Suppressor macrophage treated with lipopolysaccharide for 4 hours (primary cell): ENCODE results near the gene DARS2.
"Not testable (repeated sequence)": the region's sequence is repeated elsewhere in the genome, so short reads cannot be mapped to it uniquely, and the experiment has no call there.

Experiments
- DNase-seq: peaks from one replicate; pipeline ENCODE4 v3.0.0-alpha.2; 2020

DARS2 gene

GRCh38 chr1:173862769-173863223, 38.3 kb downstream of the DARS2 start:
- DNase-seq: no peak

DNA sequence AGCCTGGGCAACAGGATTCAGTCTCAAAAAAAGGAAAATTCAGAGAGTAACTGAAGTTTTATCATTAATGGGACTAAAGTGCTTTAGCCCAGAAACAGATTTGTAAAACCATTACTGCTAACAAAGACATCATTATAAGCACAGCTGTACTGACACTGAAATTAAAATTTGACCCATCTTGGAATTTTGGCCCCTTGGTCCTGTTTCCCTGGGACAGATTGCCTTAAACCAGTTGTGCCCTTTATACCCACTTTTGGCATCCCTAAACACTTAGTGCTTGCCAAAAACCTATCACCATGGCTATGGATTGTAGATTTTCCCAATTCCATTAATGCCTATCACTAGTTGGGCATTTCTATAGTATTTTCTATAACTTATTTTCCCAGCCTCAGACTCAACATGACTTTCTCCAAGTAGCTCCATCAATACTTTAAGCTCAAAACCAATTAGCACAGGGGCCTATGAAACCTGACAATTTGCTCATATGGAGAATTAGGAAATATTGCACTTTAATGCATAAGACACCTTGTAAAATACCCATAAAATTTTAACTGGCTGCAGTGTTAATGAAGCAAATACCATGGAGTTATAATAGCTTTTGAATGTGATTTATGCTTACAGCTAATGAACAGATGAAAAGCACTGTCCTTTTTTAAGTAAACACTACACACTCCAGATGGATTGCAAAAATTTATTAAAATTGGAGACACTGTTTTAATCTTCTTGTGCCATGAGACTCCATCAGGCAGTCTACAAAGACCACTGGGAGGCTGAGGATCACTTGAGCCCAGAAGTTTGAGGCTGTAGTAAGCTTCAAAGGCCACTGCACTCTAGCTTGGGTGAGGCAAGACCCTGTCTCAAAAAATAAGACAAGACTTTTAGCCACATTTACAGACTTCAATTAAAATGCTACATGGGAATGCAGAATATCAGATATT, 39.0 kb downstream of the DARS2 start:
- DNase-seq: no peak

GRCh38 chr1:173864179-173864867, 39.9 kb downstream of the DARS2 start:
- no peak for DNase-seq

- DNase-seq: no peak
Observed at GRCh38 chr1:173865468-173866164, 41.1 kb downstream of the DARS2 start.

- no peak for DNase-seq
Observed at GRCh38 chr1:173866413-173867115, 42.1 kb downstream of the DARS2 start.

DNA sequence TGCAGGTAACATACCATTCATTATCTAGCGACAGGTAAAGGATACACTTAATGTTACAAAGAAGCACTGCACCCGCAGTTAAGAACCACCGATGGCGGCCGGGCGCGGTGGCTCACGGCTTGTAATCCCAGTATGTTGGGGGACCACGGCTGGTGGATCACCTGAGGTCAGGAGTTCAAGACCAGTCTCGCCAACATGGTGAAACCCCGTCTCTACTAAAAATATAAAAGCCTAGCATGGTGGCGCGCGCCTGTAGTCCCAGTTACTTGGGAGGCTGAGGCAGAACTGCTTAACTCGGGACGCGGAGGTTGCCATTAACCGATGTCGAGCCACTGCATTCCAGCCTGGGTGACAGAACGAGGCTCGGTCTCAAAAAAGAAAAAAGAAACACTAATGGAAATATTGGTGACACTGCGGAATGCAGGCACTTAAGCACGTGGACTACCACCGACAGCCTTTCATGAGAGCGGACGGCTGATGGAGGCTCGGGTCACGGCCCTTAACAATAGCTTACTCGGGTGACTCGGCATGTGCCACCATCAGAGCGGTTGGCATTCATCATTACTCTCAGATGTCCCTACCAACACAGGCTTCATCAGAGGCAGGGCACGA, 42.8 kb downstream of the DARS2 start:
- no peak for DNase-seq

DNA sequence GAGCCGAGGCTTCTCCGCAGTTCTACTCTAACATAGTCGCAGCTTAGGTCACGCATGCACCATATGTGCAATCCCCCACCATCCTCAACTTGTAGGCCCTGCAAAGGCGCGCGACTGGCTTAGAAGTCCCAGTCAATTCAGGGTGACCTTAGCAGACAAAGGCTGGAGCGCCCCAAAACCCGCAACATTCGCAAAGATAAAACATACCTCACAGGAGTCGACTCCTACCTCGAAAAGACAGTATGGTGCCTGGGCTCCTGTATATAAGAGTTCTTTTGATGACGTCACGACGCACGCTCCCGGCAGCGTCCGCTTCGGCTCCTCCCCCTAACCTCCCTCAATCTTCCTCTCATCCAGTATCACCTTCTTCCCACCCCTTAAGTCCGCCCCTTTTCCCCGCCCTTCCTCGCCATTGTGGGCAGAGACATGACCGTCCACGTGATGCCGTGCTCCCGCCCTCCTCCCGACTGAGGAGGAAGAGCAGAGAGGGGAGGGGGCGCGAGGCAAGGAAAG, 43.3 kb downstream of the DARS2 start, which contains the start of gene GAS5:
TSS of gene GAS5 (minus strand) at position 237 of the 513 bp plus-strand sequence.
- peak; percentile 99 for DNase-seq

- peak; percentile 51 for DNase-seq
Observed at GRCh38 chr1:173868266-173869020, 44.0 kb downstream of the DARS2 start, which contains the start of gene ZBTB37. TSS of gene ZBTB37 (plus strand) at chr1:173868380. CDS start at chr1:173870226, 1,846 bp downstream.

- peak; percentile 28 for DNase-seq
Observed at GRCh38 chr1:173869021-173869359, 44.5 kb downstream of the DARS2 start.

GRCh38 chr1:173870252-173871075, 46.0 kb downstream of the DARS2 start:
- no peak for DNase-seq

DNA sequence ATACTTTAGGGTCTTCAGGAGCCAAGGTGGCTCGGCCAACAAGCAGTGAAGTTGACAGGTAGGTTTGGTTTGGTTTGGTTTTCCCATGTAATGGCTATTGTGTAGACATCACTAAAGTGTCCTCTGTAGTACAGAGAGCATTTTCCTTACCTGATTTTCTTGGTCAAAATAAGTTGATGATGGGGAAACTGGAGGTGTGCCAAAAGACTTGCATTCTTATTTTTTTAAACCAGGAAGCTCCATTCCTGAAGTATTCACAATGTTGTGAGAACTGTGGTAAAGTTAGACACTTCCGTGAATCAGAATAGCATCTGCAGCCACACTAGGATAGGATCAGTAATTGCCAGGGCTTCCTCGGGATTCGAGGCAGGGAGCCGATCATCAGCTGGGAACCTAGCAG, 46.6 kb downstream of the DARS2 start:
- no peak for DNase-seq

DNA sequence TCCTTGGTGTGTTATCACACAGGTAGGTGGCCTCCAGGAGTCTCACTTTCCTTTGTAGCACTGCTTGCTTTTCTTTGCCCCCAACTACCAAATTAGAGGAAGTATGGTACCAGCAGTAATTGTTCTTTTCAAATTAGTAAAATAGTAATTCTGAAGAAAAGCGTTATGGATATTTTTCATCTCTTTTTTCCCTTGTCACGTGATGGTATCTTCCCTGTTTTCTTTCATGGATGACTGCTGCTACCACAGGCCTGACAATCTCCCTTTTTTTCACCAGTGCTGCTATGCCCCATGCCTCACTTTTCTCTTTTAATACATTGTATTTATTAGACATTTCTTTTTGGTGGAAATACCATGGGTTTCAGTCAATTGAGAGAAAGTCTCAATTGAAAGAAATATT, 47.0 kb downstream of the DARS2 start:
- DNase-seq: no peak

DNA sequence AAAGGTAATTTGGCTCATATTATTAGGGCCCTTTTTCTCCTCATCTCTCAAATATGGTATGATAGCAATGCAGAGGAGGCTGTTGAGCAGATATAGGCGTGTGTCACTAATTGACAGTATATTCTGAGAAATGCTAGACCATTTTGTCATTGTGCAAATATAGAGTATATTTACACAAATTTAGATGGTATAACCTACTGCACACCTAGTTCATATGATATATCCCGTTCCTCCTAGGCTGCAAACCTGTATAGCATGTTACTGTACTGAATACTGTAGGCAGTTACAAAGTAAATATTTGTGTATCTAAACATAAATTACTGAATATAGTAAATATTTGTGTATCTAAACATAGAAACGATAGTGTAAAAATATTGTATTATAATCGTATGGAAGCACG, 52.3 kb downstream of the DARS2 start:
- no peak for DNase-seq

DNA sequence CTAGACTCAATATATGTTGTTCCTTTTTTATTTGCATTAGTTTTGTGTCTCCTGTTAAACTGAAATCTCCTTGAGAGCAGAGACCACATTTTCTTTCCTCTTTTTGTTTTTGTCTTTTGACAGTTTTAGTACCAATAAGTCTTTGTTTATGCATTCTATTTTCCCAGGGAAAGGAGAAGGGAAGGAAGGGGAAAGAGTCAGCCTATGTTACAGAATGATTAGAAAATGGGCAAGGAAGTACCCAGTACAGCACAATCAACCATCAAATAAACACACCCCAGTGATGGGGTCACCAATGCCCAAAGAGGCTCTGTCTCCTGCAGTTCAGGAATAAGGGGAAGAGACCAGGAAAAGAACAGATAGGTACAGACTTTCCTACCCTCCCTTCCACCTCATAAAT, 53.8 kb downstream of the DARS2 start:
- no peak for DNase-seq

- not testable (repeated sequence) for DNase-seq
Observed at GRCh38 chr1:173881117-173881516, 56.6 kb downstream of the DARS2 start.

DNA sequence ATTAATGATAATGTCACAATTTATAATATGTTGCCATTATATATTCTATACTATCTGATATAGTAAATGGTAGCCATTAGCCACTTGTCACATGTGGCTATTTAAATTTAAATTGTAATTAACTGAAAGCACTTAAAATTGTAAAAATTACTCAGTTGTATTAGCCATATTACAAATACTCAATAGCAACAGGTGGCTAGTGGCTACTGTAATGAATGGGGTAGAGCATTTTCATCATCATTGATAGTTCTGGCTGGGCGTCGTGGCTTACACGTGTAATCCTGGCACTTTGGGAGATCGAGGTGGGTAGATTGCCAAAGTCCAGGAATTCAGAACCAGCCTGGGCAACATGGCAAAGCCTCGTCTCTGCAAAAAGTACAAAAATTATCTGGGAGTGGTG, 60.2 kb downstream of the DARS2 start:
- no peak for DNase-seq

GRCh38 chr1:173886746-173887611, 62.5 kb downstream of the DARS2 start:
- no peak for DNase-seq

DNA sequence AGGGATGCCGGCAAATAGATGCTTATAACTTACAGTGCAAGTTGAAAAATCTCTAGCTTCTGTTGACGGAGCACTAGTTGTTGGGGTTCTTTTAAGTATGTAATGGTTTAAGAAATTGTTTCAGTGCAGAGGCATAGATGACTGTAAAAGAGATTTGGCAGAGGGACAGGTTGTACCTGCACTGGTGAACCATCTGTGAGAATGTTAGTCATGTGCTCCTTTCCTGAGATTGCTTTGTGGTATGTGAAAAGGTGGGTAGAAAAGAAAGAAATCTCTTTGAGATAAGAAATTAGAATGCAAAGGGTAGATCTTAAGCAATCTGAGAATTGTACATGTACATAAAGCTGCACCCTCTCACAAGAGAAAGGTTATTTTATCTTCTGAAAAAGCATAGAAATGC, 63.2 kb downstream of the DARS2 start:
- no peak for DNase-seq

GRCh38 chr1:173888749-173889148, 64.3 kb downstream of the DARS2 start:
- no peak for DNase-seq
